ENCODE data around the gene CYSTM1.
"Not testable (repeated sequence)": the region's sequence is repeated elsewhere in the genome, so short reads cannot be mapped to it uniquely, and the experiment has no call there.

The CYSTM1 gene

DNA sequence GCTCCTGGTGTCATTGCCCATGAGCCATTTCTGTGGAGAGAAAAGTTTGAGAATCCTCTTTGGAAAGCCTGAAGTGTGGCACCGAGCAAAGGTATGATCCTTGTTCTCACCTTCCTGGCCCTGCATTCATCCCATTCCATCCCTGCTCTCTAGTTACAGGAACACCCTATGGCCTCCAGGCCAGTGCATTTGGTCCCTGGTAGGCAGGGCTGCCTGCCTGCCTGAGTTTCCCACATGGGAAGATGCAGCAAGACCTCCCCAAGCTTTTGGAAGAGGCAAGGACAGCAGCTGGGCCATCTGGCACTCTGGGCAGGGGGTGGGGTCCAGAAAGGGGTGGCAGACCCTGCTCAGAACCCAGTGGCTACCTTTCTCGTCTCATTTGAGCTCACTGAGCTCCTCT is 24.8 kb upstream of the CYSTM1 start:
- no peak for DNase-seq (ENCODE audit: low spot score)

DNA sequence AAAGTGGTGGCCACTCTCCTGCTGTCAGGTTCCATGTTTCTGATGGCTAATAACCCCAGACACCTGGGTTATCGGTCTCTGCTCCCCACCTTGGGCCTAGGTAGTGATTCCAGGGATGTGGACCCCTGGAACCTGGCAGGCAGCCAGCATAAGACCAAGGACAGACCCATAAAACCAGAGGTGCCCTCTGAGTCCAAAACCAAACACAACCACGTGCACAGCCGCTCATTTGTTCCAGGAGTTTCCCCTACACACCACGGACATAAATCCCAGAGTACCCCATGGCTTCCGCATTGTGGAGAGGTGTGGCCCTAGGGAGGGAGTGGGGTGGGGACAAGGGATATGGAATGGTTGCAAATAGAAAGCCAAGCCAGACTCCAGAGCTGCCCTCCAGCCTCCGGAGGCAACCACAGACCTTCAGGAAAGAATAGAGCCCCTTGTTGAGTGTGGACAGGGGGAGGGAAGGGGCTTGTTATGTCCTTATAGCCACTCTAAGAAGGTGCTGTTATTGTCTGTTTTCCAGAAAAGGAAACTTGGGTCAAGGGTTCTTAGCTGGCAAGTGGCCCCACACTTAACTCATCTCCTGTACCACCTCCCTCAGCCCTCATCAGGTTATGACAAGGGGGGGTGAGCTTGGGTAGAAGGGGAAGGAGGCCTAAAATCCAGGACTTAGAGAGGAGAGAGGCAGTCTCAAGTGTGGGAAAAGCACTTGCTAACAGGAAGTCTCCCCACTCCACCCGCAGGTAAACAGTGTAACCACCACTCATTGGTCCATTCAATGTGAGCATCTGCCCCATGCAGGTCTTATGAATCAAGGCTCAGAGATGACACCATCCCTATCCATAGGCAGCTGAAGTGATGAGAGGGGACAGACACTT is 23.6 kb upstream of the CYSTM1 start:
- no peak for DNase-seq (ENCODE audit: low spot score)

DNA sequence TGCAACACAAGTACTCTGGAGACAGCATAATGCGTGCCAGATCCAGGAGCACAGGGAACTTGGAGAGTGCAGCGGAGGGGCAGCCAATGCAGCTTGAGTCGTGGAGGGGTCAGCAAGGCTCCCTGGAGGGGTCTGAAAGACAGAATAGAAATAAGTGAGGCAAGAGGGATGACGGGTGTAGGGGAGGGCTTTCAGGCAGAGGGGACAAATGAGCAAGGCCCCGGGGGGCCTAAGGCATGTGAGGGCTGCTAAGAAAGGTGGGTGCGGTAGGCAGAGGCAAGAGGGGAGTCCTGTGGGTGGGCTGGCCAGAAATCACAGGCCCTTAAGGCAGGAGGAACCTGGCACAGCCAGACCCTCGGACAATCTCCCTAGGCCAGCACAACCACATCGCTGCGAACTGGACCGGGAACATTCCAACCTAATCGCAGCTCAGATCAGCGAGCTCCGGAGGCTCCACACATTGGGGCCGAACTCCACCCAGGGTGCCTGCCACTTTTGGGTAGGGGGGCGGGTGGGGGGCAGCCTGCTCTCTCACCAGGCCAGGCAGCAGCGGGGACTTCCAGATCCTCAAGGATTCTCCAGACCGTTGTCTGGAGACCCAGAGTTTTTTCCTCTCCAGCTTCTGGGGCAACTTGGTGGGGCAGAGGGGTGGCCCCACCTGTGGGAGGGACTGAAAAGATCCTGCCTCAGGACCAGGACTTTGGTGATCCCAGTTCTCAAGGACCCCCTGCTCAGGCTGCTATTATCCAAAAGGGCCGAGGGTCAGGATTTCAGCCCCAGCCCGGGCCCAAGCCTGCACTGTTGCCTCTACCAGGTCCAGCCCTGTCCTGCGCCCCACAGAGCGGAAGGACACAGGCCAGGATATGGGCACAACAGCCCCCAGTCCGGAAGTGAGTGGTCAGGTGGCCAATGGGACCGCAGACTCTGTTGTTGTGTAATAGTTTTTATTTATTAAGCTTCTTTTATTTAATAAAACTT is 22.7 kb upstream of the CYSTM1 start:
- no peak for DNase-seq (ENCODE audit: low spot score)

DNA sequence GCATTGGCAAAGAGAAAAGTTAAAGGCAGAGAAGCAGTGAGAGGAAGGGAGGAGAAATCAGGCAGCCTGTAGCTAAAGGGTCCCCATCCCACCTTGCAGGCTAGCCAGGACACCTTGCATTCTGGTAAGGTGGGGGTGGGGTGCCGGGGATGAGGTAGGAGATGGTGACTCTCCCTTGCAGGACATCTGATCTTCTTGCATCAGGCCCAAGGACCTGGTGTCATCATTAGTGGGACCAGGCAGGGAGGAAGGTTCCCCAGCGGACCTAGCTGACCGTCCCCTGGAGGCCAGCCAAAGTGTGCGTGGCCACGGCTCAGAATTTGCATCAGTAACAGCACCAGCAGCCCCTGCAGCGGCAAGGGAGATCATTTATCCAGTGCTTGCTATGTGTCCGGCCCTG is 21.7 kb upstream of the CYSTM1 start:
- DNase-seq (ENCODE audit: low spot score), result no peak

DNA sequence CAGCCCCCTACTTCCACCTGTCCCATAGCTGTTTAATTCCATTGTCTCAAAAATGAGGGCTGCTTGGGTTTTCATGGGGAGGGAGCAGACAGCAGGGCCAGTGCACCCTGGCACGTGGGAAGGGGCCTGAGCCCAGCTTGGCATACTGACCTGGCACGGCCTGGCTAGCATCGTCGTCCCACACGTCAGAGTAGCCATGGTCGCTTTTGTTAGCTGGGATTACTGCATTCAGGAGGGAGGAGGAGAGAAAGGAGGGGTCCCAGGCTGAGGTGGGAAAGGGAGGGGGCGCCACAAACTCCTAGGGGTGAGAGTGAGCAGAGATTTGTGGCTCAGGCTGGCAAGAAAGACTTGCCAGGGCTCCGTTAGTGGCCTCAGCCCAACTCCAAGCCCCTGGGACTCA is 21.1 kb upstream of the CYSTM1 start:
- no peak for DNase-seq (ENCODE audit: low spot score)

DNA sequence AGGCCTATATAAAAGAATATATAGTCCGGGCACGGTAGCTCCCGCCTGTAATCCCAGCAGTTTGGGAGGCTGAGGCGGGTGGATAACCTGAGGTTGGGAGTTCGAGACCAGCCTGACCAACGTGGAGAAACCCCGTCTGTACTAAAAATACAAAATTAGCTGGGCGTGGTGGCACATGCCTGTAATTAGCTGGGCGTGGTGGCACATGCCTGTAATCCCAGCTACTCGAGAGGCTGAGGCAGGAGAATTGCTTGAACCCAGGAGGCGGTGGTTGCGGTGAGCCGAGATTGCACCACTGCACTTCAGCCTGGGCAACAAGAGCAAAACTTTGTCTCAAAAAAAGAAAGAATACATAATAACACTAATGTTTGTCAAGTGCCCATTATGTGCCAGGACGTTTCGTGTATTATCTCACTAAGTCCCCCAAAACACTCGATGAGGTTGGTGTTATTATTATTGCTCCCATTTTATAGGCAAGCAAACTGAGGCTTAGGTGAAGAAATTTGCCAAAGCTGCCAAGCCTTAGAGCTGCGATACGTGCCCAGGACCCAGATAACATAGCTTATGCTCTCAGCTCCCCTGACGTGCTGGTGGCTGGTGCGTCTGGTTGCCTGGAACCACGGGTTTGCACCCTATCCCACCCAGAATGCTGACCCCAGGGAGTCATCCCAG is 20.1 kb upstream of the CYSTM1 start:
- not testable (repeated sequence) for DNase-seq (ENCODE audit: low spot score)

DNA sequence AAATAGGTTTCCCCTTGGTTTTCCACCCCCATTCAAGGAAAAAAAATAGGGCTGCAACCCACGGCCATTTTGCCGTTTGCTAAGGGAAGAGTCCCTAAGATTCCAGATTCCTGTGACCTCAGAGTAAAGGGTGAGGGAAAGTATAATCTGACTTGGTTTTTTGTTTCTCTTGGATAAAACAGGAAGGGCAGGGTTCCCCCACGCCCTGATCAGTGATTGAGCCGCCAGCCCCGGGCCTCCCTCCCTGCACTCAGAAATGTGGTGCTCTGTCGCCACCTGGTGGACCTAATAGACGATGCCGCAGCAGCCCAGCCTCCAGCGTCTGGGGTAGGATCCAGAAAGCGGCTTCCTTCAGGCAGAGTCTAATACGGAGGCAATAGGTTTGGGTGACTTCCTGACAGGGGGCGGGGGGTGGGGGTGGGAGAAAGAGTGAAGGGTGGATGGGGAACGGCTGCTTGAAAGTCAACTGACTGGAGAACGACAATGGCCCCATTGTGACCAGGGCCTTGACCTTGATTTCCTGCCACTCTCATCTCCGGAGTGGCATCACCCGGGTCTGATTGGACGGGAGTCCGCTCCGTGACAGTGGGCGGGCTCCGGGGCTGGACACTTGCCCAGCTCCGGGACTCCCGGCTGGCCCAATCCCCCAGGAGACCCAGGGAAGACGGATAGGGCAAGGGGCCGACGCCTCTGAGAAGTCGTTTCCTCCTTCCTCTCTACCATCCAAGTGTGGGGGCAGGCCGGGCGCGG is 17.8 kb upstream of the CYSTM1 start:
- peak; percentile 87 for DNase-seq (ENCODE audit: low spot score)

DNA sequence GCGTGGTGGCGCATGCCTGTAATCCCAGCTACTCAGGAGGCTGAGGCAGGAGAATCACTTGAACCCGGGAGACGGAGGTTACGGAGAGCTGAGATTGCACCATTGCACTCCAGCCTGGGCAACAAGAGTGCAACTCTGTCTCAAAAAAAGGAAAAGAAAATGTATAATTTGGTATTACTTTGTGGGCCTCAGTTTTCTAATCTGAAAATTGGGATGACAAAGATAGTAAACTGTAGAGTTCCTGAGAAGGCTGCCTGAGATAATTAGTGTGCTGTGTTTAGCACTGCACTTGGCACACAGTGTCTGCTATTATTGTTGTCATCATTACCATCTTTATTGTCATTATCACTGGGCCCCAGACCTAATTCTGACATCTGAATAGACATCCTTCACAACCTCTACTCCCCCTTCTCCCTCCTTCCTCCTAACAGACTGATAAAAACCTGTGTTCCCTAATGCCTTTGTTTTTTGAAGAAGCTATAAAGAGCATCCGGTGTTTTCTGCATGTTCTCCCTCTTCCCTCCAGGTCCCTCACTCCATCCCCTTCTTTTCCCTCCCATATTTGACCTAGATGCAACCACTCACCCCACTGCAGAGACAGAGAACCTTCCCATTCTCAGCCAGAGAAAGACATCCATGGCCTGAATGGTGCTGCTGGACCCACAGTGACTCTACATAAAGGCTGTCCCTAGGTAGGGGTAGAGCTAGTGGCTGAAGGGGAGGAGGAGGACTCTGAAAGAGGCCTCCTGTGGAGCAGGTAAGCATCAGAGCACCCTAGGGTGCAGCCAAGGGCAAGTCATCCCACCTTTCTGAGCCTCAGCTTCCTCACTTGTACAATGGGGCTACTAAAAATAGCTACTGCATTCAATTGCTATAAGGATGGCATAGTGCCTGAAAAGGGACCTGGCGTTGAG is 15.7 kb upstream of the CYSTM1 start:
- no peak for DNase-seq (ENCODE audit: low spot score)

DNA sequence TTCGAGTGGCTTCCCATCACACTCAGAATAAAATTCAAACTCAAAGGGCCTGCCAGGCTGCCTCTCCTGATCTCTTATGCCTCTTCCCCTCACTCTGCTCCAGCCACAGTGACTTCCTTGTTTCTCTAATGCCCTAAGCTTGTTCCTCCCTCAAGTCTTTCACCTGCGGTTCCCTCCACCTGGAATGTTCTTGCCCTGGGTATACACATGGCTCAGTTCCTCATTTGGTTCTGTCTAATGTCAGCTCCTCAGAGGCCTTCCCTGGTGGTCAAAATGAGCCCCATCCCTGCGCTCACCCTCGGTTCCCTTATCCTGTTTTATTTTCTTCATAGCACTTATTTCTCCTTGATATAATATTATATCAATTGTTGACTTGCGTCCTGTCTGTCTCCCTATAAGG is 12.7 kb upstream of the CYSTM1 start:
- no peak for DNase-seq (ENCODE audit: low spot score)

DNA sequence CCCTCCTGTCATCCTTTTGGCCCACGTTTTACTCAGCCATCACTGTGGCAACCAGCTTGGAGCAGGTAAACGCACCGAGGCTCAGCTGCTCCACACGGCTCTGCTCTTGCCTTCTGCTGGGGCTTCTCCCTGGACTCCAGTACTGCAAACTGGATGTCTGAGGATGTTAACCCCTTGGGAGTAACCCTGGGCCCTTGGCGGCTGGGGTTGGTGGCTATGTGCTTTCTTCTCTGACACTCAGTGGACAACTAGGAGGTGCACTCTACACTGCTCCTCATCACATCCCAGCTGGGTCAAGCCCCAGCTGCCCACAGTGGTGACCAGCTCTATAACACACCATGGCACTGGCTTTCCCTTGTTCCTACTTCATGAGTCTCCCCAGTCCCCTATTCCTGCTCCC is 12.2 kb upstream of the CYSTM1 start:
- no peak for DNase-seq (ENCODE audit: low spot score)

DNA sequence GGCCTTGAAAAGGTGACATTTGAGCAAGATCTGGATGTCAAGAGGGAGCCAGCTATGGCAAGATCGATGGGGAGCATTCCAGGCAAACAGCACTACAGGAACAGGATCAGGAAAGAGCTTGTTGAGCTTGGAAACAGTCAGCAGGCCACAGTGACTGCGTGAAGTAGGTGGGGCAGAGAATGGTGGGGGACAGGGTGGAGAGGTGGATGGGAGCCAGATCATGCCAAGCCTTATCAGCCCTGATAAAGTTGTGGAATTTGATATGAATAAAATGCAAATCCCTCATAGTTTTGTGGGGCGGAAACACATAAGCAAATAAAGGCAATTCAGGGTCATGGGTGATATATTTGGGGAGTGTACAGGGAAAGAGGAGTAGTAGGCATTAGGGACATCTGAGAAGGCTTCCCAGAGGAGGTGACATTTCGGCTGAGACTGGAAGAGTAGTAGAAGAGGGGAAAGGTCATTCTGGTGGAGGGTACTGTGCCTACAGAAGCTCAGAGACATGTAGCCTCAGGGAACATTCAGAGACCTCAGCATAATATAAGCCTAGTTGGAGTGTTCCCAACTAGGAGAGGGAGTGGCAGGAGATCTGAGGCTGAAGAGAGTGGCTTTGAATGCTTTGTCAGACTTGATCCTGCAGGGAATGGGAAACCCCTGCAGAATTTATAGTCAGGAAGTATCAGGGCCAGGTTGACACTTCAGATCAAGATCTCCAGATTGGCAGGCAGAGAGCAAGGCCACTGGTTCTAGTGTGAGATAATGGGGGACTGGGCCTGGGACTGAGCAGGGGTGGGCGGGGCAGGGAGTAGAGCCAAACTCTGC is 9.7 kb upstream of the CYSTM1 start:
- DNase-seq (ENCODE audit: low spot score), result no peak

DNA sequence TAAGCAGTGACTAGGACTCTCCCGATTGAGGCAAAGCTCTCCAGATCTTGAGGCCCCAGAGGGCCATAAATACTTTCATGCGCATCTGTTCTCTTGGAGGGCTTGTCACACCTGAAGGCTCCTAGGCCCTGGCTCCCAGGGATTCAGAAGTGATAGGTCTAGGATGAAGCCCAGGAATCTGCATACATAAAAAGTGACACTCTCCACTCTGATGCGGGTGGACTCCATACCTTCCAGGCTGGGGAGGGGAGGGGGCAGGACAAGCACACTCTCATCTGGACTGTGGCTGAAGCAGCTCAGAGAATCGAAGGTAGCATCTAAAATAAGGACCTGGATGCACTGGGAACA is 9.1 kb upstream of the CYSTM1 start:
- DNase-seq (ENCODE audit: low spot score), result no peak

DNA sequence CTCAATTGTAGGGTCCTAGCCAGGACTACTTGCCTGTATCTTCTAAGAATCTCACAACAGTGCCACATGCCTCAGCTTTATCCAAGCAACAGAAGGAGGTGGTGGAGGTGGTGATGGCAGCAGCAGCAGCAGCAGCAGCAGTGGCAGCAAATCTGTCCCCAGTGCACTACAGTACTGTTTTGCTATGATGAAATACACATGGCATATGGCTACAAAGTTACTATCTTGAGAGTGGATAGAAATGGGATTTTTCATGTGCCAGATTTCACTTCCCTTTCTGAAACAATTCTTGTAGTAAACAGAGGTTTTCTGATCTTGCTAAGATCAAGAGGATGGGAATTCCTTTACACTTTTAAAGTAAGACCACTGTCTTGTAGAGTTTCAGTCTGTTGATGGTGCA is 8.1 kb upstream of the CYSTM1 start:
- no peak for DNase-seq (ENCODE audit: low spot score)

DNA sequence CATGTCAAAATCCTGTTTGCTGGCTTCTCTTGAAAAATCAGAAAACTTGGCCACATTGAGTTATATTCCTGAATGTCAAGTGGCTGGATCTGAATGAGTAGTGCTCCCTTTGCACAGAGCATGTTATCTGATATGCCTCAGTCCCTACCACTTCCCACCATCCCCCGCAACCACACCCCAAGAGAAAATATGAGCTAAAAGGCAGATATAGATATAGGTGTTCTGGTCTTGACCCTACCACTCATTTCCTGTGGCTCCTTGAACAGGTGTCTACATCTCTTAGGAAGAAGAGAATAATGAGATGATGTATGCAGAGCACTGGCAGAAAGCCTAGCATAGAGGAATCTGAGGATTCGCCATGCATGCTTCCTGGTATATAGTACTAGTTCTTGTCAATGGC is 6.6 kb upstream of the CYSTM1 start:
- no peak for DNase-seq (ENCODE audit: low spot score)

DNA sequence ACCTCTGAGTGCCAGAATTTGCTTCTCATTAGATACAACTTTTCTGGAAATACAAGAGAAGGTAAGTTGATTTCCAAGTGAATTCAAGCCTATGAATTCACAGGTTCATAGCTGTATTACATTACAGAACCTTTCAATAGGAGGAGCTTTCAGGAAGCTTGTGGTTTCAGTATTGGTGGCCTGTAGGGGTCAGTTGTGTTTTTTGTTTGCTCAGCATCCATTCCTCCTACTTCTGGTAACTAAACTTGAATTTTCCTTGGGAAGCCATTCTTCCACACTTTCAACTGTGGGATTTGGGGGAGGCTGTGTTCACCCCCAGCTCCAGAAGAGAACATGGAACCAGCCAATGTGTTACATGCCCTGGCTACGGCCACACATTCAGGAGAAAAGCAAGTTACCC is 5.6 kb upstream of the CYSTM1 start:
- DNase-seq (ENCODE audit: low spot score), result no peak

DNA sequence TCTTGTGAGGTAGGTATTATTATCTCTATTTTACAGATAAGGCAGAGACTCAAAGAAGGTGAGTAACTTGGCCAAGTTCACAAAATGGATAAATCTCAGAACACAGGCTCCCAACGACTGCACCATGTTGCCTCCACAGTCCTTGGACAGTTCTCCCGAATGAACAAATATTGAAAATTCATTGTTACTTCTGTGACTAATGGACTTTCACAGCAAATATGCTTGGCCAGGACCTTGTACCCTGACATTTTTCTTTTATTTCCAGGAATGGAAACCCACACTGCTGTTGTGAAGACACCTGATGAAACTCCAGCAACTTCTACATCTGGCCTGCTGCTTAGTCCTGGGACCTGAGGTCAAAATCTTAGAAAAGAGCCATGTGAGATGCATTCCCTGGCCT is 2.5 kb upstream of the CYSTM1 start:
- no peak for DNase-seq (ENCODE audit: low spot score)

DNA sequence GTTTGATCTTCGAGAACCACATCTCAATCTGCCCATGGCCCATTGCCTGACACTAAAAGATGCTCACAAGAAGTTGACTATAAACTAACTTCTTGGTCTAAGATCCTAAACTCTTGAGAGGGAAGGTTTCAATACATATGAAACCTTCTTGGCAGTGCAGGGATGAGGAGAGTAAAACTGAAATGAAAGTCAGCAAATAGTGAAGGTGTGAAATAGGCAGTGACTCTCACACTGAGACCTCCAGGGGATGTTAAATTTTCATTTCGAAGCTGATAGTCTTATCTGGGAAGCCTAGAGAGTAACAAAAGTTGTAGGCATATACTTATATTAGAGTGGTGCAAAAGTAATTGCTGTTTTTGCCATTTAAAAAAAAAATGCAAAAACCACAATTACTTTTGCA is 974 bp upstream of the CYSTM1 start:
- no peak for DNase-seq (ENCODE audit: low spot score)

DNA sequence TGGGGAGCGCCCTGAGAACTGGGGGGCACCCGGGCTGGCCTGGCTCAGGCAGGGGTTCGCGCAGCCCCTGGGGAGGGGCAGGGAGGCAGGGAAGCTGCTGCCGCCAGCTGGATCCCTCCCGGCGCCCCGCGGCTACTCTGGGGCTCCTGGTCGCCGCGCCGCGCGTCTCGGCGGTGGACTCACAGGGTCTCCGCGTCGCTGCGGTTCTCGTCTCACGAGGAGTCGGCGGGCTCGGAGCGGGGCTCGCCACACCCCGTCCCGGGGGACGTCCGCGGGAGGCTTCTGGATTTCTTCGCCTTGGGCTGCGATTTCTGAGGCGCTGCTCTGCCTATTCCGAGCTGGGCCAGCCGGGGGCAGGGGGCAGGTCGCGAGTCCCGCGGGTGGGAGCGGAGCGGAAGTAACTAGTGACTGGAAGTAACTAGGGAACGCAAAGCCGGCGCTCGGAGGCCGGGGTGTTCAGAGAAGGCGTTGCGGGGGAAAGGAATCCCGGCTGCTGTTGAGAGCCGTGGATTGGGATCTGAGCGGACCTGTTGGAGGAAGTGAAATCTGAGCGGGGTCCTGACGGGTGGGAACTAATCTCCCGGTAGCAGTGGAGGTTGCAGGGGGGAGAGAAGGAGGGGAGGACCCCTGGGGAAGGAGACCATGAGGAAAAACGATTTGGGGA is 511 bp downstream of the CYSTM1 start:
- DNase-seq (ENCODE audit: low spot score), result peak; percentile 47

DNA sequence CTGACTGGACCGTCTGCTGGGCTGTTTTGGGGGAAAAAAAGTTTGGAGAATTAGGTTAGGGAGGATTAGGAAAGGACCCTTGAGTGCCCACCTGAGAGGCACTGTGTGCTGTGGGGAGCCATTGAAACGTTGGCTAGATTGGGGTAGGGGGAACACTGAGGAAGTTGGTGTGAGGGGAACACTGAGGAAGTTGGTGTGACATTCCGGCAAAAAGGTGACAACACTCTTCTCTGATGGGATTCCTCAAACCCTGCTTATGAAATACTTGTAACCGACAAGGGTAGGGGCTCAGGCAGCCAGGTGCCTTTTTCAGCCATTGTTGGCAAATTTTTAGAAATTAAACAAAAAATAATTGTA is 1.0 kb downstream of the CYSTM1 start:
- DNase-seq (ENCODE audit: low spot score), result no peak

DNA sequence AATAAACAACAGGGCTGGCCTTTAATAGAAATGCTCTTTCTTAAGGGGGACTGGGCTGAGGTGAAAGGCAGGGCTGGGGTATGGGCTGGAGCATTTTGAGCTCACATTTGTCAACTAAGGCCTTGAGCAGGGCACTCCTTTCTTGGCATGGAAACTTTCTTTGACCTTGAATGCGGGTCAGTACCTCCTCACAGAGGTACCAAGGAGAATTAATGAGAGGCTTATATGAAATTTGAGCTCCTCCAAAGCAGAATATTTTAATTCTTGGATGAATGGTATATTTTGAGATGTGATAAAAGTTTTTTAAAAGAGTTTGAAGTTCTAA is 3.1 kb downstream of the CYSTM1 start:
- no peak for DNase-seq (ENCODE audit: low spot score)

Measured in CD4-positive, alpha-beta T cell treated with Interleukin-15 for 4 hours (primary cell).